ENCODE measurements around the gene SMR3B.

SMR3B gene

GRCh38 chr4:70382691-70383181 lies at the start of gene SMR3B:
SMR3B (plus strand) TSS chr4:70383131; CDS start chr4:70384511, 1,380 bp downstream.
- no peak for DNase-seq (ENCODE audit: low read depth)

GRCh38 chr4:70334681-70335080 lies 48.2 kb upstream of the SMR3B start, which contains the start of gene CABS1:
CABS1 (plus strand) TSS chr4:70334981; CDS start chr4:70335040, 59 bp downstream.
- no peak for DNase-seq (ENCODE audit: low read depth)

GRCh38 chr4:70336043-70336442 lies 46.9 kb upstream of the SMR3B start:
- DNase-seq (ENCODE audit: low read depth) = no peak

- no peak for DNase-seq (ENCODE audit: low read depth)
These were observed 45.0 kb upstream of the SMR3B start for GRCh38 chr4:70337886-70338420.

- DNase-seq (ENCODE audit: low read depth) = no peak
These were observed 26.7 kb upstream of the SMR3B start for GRCh38 chr4:70356185-70356584.

GRCh38 chr4:70359115-70359661 lies 23.7 kb upstream of the SMR3B start:
- DNase-seq (ENCODE audit: low read depth) = no peak

- no peak for DNase-seq (ENCODE audit: low read depth)
These were observed 22.5 kb upstream of the SMR3B start, which contains the start of gene SMR3A for GRCh38 chr4:70360460-70360859. SMR3A (plus strand) TSS chr4:70360760; CDS start chr4:70362116, 1,356 bp downstream.

GRCh38 chr4:70364002-70364401 lies 18.9 kb upstream of the SMR3B start:
- no peak for DNase-seq (ENCODE audit: low read depth)

GRCh38 chr4:70365479-70365878 lies 17.5 kb upstream of the SMR3B start:
- DNase-seq (ENCODE audit: low read depth) = no peak

GRCh38 chr4:70367813-70368212 lies 15.1 kb upstream of the SMR3B start:
- no peak for DNase-seq (ENCODE audit: low read depth)

- no peak for DNase-seq (ENCODE audit: low read depth)
These were observed 10.9 kb upstream of the SMR3B start for GRCh38 chr4:70371987-70372386.

GRCh38 chr4:70372760-70373159 lies 10.2 kb upstream of the SMR3B start:
- DNase-seq (ENCODE audit: low read depth) = no peak

GRCh38 chr4:70380578-70380977 lies 2.4 kb upstream of the SMR3B start:
- DNase-seq (ENCODE audit: low read depth) = no peak

- no peak for DNase-seq (ENCODE audit: low read depth)
These were observed 9.3 kb downstream of the SMR3B start for GRCh38 chr4:70392057-70392776.

GRCh38 chr4:70397580-70397979 lies 14.6 kb downstream of the SMR3B start, which contains the start of gene OPRPN:
OPRPN (plus strand) TSS chr4:70397940; CDS start chr4:70399286, 1,346 bp downstream.
- no peak for DNase-seq (ENCODE audit: low read depth)

GRCh38 chr4:70399319-70399718 lies 16.4 kb downstream of the SMR3B start:
- DNase-seq (ENCODE audit: low read depth) = no peak

GRCh38 chr4:70402762-70403161 lies 19.8 kb downstream of the SMR3B start:
- DNase-seq (ENCODE audit: low read depth) = no peak

- no peak for DNase-seq (ENCODE audit: low read depth)
These were observed 22.8 kb downstream of the SMR3B start for GRCh38 chr4:70405765-70406164.

GRCh38 chr4:70425306-70425705 lies 42.4 kb downstream of the SMR3B start:
- no peak for DNase-seq (ENCODE audit: low read depth)

GRCh38 chr4:70426789-70427188 lies 43.9 kb downstream of the SMR3B start:
- no peak for DNase-seq (ENCODE audit: low read depth)

GRCh38 chr4:70437197-70437596 lies 54.3 kb downstream of the SMR3B start:
- DNase-seq (ENCODE audit: low read depth) = no peak
